Lung microvascular endothelial cell (primary cell): ENCODE results near the gene PMPCA. TPM values are rescaled to one million over a fixed set of nuclear protein-coding genes. Genes with fewer than 3 reads are reported as not detected.

Experiments used
- DNase-seq, 2 donors: peaks; one replicate each; pipeline versions ENCODE4 v3.0.0 to v3.0.0-alpha.2; 2010; ENCODE audit warnings: low read depth in 2 of 2
- total RNA-seq: library from RNA; depleted of rRNA; stranded (reverse); fragments of >200 nt; gene quantifications from 2 replicates; pipeline ENCODE4 v1.2.1, GENCODE V29; 2014

Gene PMPCA
- total RNA-seq, 1 donor from 2014 or later, result 30.4 TPM

DNA sequence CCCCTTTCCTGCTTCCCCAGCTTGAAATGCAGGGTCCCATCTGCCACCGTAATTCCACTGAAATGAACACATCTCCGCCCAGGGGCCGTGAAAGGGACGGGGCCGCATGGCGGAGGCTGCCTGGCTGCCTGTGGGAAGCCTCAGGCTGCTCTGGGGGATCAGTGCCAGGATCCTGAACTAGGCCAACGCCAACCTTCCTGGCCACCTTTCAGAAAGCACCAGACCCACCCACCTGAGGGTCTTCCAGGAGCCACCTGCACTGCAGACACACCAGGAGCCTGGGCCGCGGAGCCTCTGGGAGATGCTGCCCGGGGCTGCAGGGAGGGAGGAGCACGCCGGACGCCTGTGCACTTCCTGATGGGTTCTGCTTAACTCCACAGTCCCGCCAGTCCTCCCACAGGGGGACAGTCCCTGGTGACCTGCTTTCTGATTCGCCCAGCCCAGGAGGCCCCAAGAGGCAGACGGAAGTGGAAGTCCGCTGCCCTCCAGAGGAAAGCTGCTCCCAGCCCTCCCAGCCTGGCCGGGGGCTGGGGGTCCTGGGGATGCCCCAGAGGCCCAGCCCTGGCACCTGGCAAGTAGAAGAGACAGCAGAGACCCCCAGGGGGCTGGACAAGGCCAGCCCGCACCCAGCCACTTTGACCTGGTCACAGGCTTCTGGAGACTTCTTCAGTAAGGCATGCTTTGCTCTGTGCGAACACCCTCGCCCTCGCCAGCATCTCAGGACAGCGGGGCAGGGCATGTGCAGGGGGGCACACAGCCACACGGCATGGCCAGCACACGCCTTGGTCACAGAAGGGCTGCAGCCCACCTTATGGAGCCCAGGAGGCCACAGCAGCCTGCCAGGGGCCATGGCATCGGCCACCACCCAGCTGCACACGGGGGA is 36.9 kb upstream of the PMPCA start, which contains the start of gene CARD9:
Gene CARD9 (minus strand): TSS at position 370 of the 883 bp plus-strand sequence. CDS start 1,591 bp downstream, outside the sequence.
- no peak for DNase-seq

GRCh38 chr9:136374183-136374575 is 36.3 kb upstream of the PMPCA start:
- DNase-seq, result no peak

- DNase-seq, result no peak
Measured at GRCh38 chr9:136375096-136375495, 35.4 kb upstream of the PMPCA start.

- DNase-seq, result no peak
Measured at GRCh38 chr9:136376457-136376856, 34.0 kb upstream of the PMPCA start.

DNA sequence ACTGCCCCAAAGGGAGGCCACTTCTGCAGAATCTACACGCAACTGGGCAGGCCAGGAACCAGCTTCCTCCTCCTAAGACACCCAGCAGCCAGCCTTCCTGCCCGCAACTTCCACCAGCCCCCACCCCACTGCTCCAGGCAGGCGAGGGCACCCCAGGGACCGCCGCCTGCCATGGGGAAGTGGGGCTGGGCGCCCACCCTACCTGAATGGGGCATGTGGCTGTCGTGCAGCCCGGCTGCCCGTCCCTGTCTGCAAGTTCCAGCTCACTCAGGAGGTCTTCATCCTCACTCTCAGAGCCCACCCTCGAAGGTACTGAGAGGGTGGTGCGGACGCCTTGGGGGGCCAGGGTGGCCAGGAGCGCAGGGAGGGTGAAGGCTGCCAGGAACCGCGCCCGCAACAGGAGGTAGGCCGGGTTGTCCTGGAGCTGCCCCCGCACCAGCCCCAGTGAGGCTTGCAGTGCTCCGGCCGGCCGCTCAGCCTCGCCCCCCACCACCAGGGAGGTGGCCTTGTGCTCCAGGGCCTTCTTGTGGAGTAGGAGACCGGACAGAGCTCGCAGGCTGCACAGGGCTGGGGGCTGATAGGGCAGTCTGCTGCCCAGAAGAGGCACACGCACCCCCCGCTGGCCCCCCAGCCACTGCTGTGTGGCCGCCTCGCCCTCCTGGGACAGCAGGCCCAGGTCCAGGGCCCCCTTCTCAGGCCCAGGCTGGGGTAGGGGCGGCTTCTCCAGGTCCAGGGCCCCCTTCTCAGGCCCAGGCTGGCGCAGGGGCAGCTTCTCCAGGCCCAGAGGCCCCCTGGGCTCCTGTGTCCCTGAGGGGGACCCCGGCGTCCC is 32.9 kb upstream of the PMPCA start:
- no peak for DNase-seq

- no peak for DNase-seq
Measured at GRCh38 chr9:136378170-136379002, 32.1 kb upstream of the PMPCA start.

DNA sequence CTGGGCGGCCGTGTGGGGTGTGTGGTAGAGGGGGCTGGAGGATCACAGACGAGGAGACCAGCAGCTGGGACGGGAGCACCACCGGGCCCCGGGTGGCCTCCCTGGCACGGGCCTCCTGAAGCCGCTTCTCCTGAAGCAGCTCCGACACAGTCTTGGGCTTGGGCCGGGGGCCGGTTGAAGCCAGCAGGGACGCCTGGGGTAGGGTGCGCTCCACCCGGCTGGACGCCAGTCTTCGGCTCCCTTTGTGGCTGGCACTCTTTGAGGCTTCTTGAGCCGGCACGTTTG is 31.5 kb upstream of the PMPCA start:
- no peak for DNase-seq

GRCh38 chr9:136379401-136379800 is 31.1 kb upstream of the PMPCA start:
- no peak for DNase-seq

DNA sequence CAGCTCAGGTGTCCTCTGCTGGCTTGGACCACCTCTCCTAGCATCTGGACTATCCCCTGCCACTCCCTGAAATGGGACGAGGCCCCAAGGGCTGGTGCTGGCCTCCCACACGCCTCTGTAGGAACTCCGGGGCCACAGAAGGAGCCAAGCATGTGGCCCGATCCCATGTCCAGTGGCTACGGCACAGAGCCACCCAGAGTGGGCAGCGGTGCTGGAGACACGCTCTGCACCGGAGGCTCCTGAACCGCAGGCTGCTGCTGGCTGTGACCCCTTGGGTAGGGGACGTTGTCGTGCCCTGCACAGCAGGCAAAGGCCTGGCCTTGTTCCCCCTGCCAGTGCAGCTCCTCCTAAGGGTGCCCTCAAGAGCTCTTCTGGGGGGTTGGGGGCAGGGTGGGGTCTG is 30.6 kb upstream of the PMPCA start:
- DNase-seq, result no peak

DNA sequence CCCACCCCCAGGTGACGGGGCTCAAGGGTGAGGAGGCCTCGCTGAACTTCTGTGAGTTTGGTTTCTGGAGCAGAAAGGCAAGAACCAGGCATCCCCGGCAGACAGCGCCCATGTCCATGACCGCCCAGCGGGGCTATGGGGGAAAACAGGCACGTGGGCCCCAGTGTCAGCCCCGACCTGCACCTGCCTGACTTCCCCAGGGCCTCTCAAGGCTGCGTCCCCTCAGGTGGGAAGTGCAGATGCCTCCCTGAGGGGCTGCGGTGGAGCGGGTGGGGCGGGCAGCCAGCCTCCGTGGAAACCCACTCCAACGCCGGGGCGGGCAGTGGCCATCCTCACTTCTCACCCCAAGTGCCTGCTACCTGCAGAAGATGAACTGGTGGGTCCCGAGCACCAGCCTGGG is 30.1 kb upstream of the PMPCA start:
- DNase-seq, result no peak

GRCh38 chr9:136381311-136381710 is 29.1 kb upstream of the PMPCA start:
- DNase-seq, result no peak

DNA sequence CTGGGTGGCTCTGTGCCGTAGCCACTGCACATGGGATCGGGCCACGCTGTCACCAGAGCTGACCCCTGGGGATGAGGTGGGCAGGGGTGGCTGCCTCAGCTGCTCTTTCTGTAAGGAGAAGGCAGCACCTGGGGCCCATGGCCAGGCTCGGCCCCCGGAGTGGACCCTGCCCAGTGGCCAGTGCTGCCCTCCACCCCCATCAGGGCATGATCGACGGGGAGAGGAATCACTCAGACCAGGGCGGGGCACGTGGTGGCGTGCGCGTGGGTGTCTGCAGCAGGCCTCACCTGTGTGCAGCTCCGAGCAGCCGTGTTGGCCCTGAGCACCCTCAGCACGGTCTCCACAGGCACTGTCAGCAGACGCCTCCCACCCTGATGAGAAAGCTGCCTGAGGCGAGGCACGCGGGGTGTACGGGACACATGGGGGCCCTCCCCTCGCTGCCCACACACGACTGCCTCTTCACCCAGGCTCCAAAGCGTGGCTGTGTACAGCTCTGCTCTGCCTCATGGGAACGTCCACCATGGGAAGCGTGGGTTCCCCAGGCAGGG is 28.4 kb upstream of the PMPCA start:
- no peak for DNase-seq

DNA sequence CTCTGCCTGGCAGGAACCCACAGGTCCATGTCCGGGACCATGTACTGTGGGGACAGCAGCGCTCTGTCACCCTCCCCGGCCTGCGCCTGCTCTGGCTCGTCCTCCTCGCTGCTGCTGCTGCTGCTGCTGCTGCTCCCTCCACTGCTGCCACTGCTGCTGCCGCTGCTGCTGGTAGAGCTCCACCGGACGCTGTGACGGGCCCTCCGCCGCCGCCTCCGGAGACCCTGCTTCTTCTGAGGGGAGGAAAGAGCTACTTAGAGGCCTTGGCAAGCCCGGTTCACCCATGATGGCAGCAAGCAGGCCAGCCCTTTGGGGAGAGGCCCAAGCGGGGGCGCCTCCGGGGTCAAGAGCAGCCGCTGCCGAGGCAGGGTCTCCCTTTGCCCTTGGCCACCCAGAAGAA is 27.0 kb upstream of the PMPCA start:
- DNase-seq, result no peak

DNA sequence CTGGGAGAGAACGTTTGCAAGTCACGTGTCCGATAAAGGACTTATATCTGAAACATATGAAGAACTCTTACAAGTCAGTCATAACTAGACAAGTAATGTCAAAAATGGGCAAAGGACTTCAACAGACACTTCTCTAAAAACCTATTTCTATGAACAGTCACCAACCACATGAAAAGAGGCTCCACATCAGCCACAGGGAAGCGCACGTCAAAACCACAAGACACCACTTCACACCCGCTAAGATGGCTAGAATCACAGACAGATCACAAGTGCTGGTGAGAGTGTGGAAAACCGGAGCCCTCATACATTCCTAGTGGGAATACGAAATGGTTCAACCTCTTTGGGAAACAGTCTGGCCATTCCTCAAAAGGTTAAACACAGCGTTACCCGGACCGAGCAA is 25.4 kb upstream of the PMPCA start:
- no peak for DNase-seq

DNA sequence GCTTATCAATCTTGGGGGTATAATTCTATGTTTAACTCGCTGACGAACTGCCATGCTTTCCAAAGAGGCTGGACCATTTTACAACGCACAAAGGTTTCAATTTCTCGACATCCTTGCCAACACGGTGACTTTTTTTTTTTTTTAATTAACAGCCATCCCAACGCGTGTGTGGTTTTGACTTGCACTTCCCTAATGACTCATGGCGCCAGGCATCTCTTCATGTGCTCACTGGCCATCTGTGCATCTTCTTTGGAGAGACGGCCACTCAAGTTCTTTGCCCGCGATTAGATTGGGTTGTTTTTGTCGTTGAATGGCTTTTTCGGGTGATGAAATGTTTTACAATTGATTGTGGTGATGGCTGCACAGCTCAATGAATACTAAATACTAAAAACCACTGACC is 24.4 kb upstream of the PMPCA start:
- no peak for DNase-seq

DNA sequence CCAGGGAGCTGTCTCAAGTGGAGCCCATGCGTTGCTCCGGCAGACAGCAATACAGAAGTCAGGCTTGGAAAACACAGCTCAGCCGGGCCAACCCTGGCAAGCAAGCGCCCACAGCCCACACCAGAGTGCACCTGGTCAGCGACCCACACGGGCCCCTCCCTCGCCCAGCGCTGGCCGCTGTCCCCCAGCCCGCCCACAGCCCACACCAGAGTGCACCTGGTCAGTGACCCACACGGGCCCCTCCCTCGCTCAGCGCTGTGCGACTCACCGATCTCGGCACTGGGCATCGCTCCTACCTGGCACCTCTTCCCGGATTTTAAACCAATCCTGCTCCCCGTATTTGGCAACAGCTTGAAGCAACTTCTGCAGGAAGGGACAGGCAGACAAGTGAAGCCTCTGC is 23.2 kb upstream of the PMPCA start:
- DNase-seq, result no peak

DNA sequence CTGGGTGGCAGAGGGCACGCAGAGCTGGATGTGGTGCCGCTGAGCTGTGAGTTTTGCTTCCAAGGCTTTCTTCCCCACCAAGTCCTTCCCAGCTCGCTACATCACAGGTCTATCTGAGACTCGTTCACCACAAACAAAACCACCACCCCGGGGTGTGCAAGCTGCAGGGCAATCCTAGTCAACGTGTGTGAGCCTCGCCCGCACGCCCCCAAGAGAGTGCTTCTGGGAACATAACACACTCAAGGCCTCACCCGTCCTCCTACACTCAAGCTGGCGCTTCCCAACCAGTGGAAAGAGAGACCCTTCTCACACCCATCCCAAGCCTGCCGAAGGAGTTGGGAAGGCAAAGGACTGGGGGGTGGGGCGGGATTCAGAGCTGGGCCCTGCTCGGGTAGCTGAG is 21.1 kb upstream of the PMPCA start:
- DNase-seq, result no peak

DNA sequence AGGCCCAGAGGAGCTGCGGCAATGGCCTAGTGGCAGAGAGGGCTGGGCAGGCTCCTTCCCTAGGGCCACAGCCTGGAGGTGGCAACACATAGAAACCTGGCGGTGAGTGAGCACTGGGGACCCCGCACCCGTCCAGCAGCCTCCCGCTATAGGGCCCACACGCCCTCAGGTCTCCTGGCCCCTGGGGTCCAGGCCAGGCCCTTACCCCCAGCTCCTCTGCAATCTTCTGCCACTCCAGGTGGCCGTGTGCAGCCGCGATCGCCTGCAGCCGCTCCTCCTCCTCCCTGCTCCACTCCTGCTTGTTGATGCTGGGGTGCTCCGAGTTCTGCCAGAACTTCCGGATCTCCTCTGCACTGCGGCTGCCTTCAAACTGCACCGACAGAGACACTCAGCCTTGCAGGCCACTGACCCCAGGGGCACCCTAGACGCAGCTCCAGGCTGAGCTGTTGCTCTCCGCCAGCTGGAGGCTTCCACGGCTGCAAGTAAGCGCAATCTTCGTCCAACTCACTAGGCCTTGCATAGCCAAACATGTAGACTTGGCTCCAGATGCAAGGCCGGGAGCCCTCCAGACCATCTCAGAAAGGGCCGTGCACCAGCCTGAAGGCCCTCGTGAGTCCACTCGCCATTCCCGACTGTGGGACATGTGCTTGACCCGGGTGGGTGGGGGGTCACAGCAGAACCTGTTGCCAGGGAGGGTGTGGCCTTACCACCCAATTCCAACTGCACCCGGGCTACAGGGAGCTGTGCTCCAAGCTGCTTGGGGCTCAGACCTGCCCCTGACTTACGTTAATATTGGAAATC is 18.5 kb upstream of the PMPCA start:
- DNase-seq, result no peak

DNA sequence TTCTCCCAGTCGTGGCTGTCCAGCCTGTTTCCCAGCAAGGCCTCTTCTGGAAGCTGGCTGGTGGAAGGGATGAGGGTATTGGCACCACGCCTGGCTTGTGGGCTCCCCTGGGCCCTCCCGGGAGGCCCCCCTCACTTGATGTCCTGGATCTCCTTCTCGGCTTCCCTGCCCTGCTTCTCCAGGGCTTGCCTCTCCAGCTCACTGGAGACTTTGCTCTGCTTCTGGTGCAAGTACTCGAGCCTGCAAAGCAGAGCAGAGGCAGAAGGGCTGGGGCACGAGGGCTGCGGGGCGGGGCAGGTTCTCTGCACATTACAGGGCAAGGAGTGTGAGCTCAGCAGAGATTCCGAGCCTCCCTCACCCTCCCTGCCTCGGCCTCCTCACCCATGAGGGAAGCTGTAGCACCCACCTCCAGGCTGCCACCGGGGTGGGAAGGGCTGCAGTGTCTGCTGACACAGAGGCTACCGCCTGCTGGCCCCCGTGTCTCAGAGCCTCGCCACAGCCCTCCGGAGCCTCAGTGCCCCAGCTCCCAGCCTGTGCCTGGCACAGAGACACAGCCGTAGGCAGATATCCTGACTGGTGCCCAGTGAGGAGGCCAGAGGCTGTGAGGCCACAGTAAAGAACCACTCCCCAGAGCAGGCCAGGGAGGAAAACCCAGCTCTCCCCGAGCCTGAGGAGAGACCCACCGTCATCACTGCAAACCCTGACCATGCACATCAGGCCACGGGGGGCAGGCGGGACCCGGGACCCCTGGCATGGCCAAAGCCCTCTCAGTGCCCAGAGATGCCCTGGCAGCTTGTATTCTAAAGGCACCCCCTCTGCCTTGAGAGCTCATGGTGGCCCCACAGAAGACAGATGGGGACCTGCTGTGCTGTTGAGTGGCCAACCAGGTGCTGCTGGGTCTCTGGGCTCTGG is 17.7 kb upstream of the PMPCA start:
- no peak for DNase-seq

DNA sequence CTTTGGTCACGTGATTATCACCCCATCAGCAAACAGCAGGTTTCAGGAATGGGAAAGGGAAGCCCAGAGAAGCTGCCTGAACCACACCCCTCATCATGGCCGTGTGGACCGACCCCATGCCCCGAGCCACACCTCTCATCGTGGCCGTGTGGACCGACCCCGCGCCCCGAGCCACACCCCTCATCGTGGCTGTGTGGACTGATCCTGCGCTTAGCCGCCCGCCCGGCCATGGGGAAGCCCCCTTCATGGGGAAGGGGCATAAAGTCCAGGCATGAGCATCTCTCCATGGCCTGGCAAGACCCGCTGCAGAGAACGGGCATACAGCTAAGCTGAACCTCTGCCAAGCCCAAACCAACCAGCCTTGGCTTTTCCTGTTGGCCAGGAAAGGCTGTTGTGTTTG is 16.9 kb upstream of the PMPCA start:
- DNase-seq, result no peak
